GM12891 (cell line): ENCODE measurements around the gene MTHFR.

Experiments used
- DNase-seq: peaks from one replicate; pipeline ENCODE4 v3.0.0; 2011; ENCODE audit warnings: low spot score; ENCODE audit not compliant: insufficient read length
- FAIRE-seq: peaks from 2 replicates; lab custom pipeline; 2011; peaks lifted over from hg19 to GRCh38; lab: Jason Lieb, UNC
- PAX5 ChIP-seq: IDR thresholded peaks from 2 replicates; pipeline ENCODE4 v1.6.1; 2011; ENCODE audit warnings: low read length, moderate library complexity, mild to moderate bottlenecking; ENCODE audit not compliant: insufficient read depth, severe bottlenecking
- POLR2A ChIP-seq: IDR thresholded peaks from 2 replicates; pipeline ENCODE4 v1.6.1; 2011; ENCODE audit warnings: low read depth, low read length, control low read depth
- POLR2AphosphoS5 ChIP-seq: IDR thresholded peaks from 2 replicates; pipeline ENCODE4 v1.6.1; 2011; ENCODE audit warnings: low read depth, low read length, control low read depth
- POU2F2 ChIP-seq: IDR thresholded peaks from 2 replicates; pipeline ENCODE4 v1.6.1; 2011; ENCODE audit warnings: low read depth, mild to moderate bottlenecking, control low read depth, low read length, moderate library complexity
- SPI1 ChIP-seq: IDR thresholded peaks from 2 replicates; pipeline ENCODE4 v1.6.1; 2011; ENCODE audit warnings: low read depth, low read length, control low read depth
- TAF1 ChIP-seq: IDR thresholded peaks from 2 replicates; pipeline ENCODE4 v1.6.1; 2011; ENCODE audit warnings: low read depth, low read length, control low read depth

MTHFR gene

DNA sequence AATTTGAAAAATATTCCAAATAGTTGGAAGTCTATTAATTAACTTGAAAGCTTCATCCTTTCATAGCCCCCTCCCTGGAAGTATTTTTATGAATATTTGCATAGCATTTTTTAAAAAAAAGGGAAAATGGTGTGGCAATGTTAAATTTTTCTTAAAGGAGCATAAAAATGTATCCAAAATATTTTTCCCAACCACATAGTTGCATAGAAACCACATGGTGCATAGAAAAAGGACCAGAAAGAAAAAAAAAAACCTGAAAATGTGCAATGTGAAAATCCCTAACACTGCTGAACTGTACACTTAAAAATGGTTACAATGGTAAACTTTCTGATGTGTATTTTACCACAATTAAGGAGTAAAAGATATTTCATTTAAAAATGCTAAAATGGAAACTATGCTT lies 35.8 kb downstream of the MTHFR start:
- DNase-seq = no peak
- no peak for FAIRE-seq
- TF ChIP-seq POLR2AphosphoS5 (no peak), TAF1 (no peak), POLR2A (no peak), POU2F2 (no peak)

DNA sequence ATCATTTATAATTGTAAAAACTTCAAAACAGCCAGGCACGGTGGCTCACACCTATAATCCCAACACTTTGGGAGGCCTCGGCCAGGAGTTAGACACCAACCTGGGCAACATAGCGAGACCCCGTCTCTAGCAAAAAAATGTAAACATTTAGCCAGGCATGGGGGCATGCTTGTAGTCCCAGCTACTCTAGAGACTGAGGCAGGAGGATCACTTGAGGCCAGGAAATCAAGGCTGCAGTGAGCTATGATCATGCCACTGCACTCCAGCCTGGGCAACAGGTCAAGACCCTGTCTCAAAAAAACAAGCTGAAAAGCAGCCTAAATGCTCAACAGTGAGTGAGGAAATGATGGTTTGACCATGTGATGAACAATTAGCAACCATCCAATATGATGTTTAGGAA lies 36.5 kb downstream of the MTHFR start:
- TF ChIP-seq PAX5 (no peak), TAF1 (no peak), POU2F2 (no peak), POLR2AphosphoS5 (no peak), POLR2A (no peak), SPI1 (no peak)
- no peak for FAIRE-seq
- DNase-seq = no peak

DNA sequence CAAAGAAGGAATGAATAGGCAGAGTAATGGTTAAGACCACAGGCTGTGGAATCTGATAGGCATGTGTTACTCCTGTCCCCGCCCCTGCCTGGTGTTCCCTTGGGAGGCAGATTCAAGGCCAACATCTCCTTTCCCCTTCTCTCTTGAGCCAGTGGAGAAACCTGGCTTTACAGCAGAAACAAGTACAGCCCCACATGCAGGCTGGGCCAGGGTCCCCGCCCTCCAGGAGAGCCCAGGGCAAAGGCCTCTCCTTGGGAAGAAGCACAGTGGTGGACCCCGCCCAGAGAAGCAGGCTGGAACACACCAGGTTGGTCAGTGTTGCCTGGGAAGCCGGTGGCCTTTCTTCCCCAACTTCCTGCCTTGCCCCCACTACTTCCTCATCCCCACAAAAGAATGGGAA lies 36.9 kb downstream of the MTHFR start:
- no peak for TF ChIP-seq SPI1
- no peak for TF ChIP-seq POU2F2
- no peak for TF ChIP-seq TAF1
- TF ChIP-seq PAX5 = no peak
- TF ChIP-seq POLR2A = no peak
- TF ChIP-seq POLR2AphosphoS5 = no peak
- FAIRE-seq = no peak
- DNase-seq = no peak

DNA sequence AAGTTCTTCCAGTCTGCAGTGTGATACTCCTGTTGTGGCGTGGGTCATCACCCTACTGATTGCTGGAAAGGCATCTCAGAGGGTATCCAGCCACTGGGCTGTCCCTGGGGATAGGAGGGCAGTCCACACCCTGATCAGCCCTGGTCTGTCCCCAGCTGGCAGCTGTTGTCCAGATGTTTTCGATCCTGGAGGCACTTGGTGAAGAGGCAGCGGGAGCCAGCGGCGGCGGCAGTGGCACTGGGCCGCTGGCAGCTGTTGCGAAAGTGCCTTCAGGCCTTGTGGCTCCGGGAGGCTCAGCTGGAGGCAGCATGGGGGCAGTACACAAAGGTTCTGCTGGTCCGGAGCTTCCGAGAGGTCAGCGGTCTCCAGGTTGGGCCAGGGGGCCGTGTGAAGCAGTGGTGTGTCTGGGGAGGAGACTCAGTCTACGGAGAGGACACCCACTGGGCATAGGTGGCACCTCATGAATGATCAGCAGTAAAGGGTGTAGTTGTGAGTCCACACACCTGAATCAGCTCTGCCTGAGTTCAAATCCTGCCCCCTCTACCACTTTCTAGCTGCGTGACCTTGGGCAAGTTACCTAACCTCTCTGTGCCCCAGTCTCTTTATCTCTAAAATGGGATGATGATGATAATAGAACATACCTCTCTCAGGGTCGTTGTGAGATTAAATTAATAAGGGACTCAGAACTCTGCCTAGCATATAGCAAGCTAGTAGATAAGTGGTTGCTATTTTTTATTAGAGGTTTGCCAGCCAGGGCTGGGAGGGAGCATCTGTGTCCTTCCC lies 37.7 kb downstream of the MTHFR start:
- TF ChIP-seq PAX5 = no peak
- TF ChIP-seq POLR2A = no peak
- TF ChIP-seq POLR2AphosphoS5 = no peak
- no peak for TF ChIP-seq POU2F2
- TF ChIP-seq SPI1 = no peak
- no peak for TF ChIP-seq TAF1
- FAIRE-seq (no peak), DNase-seq (no peak)

DNA sequence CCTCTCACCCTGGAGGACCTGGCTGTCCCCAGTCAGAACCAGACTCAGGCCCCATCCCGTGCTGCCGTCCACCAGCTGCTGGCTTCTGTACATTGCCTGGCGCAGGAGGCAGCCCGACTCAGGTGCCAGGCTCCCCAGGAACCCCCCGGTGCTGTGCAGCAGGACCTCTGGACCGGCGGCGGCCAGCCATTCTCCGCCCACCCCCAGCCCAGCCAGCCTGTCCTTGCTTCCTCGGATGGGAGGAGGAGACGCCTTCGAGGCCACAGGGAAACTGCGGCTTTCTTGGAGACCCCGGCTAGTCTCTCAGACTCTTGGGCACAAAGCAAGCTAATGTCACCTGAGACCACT lies 39.4 kb downstream of the MTHFR start:
- no peak for TF ChIP-seq POU2F2
- DNase-seq (no peak), FAIRE-seq (no peak)

DNA sequence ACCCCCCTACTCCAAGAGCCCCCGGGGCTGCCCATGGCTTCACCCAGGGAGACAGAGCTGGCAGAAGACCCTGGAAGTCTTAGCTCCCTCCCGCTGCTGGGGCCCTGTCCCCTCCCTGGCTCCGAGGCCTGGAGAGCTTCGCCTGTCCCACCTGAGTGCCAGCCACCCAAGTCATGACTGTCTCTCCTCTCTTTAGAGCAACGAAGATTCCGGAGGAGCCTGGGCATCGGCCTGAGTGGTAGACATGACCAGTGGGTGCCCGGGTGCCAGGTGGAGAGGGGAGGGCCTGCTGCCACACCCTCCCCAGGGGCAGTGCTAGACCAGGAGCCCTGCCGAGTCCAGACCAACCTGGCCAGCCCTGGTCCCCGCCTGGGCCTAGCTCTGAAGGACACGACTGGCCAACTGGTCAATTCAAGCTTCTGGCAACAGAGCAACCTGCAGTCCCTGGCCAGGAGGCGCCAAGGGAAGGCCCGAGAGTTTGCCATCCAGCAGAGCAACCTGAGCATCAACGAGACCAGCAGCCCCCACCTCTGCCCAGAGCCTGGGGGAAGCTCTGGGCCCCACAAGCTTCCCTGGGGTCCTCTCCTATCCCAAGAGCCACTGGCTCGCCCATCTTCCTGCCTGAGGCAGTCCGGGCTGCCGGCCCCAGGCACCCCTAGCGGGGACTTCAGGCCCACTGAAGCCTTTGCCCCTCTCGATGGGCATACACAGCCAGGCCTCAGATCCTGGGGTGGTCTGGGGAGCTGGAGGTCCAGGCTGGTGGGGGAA lies 39.9 kb downstream of the MTHFR start:
- no peak for FAIRE-seq
- no peak for DNase-seq
- TF ChIP-seq PAX5 (no peak), POLR2AphosphoS5 (no peak), POU2F2 (no peak), POLR2A (no peak), SPI1 (no peak), TAF1 (no peak)

DNA sequence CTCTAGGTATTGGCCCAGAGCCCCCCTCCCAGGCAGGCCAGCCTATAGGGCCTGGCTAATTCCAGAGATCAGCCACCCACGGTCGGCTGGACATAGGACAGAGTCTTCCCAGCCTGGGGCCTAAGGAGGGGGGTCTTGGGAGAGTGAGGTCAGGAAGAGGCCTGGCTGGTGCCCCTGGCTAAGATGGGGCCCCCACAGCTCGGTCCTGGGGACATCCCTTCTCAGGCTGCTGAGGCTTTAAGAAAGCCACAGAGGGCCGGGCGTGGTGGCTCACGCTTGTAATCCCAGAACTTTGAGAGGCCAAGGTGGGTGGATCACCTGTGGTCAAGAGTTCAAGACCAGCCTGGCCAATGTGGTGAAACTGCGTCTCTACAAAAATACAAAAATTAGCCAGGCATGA lies 41.2 kb downstream of the MTHFR start:
- DNase-seq (no peak), FAIRE-seq (no peak)
- no peak for TF ChIP-seq POU2F2

DNA sequence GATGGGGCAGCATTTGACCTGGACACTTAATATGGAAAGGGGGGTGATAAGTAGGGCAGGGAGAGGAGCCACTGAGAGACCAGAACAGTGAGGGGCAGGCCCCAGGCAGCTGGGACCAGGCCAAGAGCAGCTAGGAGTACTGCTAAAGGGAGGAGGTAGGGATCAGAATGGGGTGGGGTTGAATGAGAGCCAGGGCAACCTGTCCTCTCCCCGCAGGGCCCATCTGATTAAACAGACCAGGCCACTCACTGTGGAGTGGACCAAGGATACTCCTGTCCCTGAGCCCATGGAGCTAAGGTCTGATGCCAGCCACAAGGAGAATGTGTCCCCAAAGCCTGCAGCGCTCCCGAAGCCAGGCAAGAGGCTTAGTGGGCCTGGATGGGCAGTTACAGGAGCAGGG lies 41.6 kb downstream of the MTHFR start:
- DNase-seq (no peak), FAIRE-seq (no peak)
- no peak for TF ChIP-seq POU2F2

DNA sequence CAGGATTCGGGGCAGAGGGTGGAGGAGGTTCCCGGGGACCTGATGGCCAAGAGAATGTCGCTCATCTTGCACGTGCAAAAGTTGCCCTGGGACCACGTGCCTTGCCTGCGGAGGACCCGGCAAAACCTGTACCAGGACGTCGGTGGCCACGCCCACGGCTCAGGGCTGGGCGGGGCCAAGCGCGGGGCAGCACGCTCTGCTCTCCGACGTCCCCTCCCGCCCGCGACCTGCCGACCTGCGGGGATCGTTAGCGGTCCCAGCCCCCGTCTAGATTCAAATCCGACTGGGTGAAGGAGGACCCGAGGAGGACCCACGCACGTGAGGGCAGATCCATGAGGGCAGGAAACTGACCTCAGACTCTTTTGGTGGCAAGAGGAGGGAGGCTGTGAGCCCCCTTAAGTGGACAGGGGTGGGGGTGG lies 43.8 kb downstream of the MTHFR start, which contains the start of gene C1orf167:
Gene C1orf167 (plus strand): TSS at position 206 of the 419 bp plus-strand sequence. CDS start 2,208 bp downstream, outside the sequence.
- no peak for FAIRE-seq
- no peak for DNase-seq
- TF ChIP-seq SPI1 (no peak), POLR2AphosphoS5 (no peak), POU2F2 (no peak), POLR2A (no peak), TAF1 (no peak)

DNA sequence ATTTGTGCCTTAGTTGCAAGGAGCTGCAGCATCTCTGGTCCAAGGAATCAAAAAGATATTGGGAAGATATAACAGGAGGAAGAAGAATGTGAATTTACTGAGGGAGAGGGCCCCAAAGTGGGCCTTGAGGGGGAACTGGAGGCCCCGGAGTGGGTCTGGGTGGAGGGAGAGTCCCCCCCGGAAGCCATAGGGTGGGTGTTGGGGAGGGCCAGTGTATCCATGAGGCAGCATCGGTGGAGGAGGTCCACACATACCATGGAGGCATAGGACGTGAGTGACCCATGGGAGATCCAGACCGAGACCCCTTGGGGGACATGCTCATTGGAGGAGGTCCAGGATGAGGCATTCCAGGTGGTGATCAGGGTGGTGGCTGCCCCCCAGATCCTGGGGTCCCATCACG lies 44.5 kb downstream of the MTHFR start:
- FAIRE-seq = no peak
- TF ChIP-seq POLR2AphosphoS5 = no peak
- no peak for TF ChIP-seq TAF1
- TF ChIP-seq POU2F2 = no peak
- TF ChIP-seq SPI1 = no peak
- DNase-seq = no peak

DNA sequence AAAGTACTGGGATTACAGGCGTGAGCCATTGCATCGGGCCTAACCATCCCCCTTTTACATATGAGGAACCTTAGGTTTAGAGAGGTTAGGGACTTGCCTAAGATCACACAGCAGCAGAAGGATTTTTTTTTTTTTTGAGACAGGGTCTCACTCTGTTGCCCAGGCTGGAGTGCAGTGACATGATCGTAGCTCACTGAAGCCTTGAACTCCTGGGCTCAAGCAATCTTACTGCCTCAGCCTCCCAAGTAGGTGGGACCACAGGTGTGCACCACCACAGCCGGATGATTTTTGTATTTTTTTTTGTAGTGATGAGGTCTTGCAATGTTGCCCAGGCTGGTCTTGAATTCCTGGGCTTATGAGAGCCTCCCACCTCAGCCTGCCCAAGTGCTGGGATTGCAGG lies 46.0 kb downstream of the MTHFR start:
- no peak for FAIRE-seq
- TF ChIP-seq POLR2A (no peak), TAF1 (no peak), POU2F2 (no peak), PAX5 (no peak), POLR2AphosphoS5 (no peak), SPI1 (no peak)

More for the DNA sequence above, 46.0 kb downstream of the MTHFR start:
- DNase-seq = no peak
